Mesothelial cell of epicardium (in vitro differentiated cells): ENCODE measurements around the gene SH2D6. TPM values are rescaled to one million over a fixed set of nuclear protein-coding genes. Genes with fewer than 3 reads are reported as not detected.
A peak's percentile ranks its signal among the peaks of the same experiment; 100 is the strongest.

ENCODE experiments used
- DNase-seq, 2 experiments: peaks; one replicate each; pipeline ENCODE4 v3.0.0; 2021; ENCODE audit warnings: low spot score in 2 of 2; ENCODE audit not compliant: unreplicated experiment in 2 of 2
- H3K27ac Mint-ChIP-seq: 2 replicates; pipeline ENCODE4 v1.8.0; 2021; ENCODE audit warnings: mixed read lengths
- H3K27me3 Mint-ChIP-seq: 2 replicates; pipeline ENCODE4 v1.8.0; 2021; ENCODE audit warnings: low read depth, mixed read lengths
- H3K36me3 Mint-ChIP-seq: 2 replicates; pipeline ENCODE4 v1.8.0; 2021; ENCODE audit warnings: mixed read lengths
- H3K4me1 Mint-ChIP-seq: 2 replicates; pipeline ENCODE4 v1.8.0; 2021; ENCODE audit warnings: mixed read lengths
- H3K4me3 Mint-ChIP-seq: 2 replicates; pipeline ENCODE4 v1.8.0; 2021; ENCODE audit warnings: mild to moderate bottlenecking, moderate library complexity, mixed read lengths
- H3K9me3 Mint-ChIP-seq: 2 replicates; pipeline ENCODE4 v1.8.0; 2021; ENCODE audit warnings: mixed read lengths
- CTCF ChIP-seq: fragments of 200-600 bp; sonication (generic); IDR thresholded peaks from one replicate; pipeline ENCODE4 v1.5.0; 2021; ENCODE audit warnings: antibody characterized with exemption; ENCODE audit not compliant: unreplicated experiment
- total RNA-seq: library from RNA; stranded (reverse); gene quantifications from 3 replicates; pipeline ENCODE4 v1.2.1, GENCODE V29; 2021

SH2D6 gene
- total RNA-seq, 1 donor from 2014 or later, result 0.38 TPM

GRCh38 chr2:85434696-85435095 lies 16.2 kb downstream of the SH2D6 start:
- TF ChIP-seq CTCF, result no peak
- H3K27me3 Mint-ChIP-seq, result no peaks in the 10 kb centered on the region
- H3K9me3 Mint-ChIP-seq, result no peaks in the 10 kb centered on the region
- no peaks in the 10 kb centered on the region for H3K36me3 Mint-ChIP-seq
- peaks cover 42% of the 10 kb centered on the region for H3K4me1 Mint-ChIP-seq
- peak overlapping the region; percentile 16 for H3K27ac Mint-ChIP-seq
- DNase-seq, result no peak
- no peak overlapping the region for H3K4me3 Mint-ChIP-seq

- H3K36me3 Mint-ChIP-seq, result no peaks in the 10 kb centered on the region
- peaks cover 42% of the 10 kb centered on the region for H3K4me1 Mint-ChIP-seq
- H3K27me3 Mint-ChIP-seq, result no peaks in the 10 kb centered on the region
- no peak for TF ChIP-seq CTCF
- DNase-seq, result no peak
- no peak overlapping the region for H3K27ac Mint-ChIP-seq
- no peak overlapping the region for H3K4me3 Mint-ChIP-seq
- H3K9me3 Mint-ChIP-seq, result no peaks in the 10 kb centered on the region
These were observed 16.9 kb downstream of the SH2D6 start for GRCh38 chr2:85435220-85435958.

- peaks cover 38% of the 10 kb centered on the region for H3K4me1 Mint-ChIP-seq
- DNase-seq, result no peak
- H3K27ac Mint-ChIP-seq, result peak overlapping the region; percentile 98
- H3K4me3 Mint-ChIP-seq, result no peak overlapping the region
- no peaks in the 10 kb centered on the region for H3K27me3 Mint-ChIP-seq
- H3K36me3 Mint-ChIP-seq, result no peaks in the 10 kb centered on the region
- no peak for TF ChIP-seq CTCF
- no peaks in the 10 kb centered on the region for H3K9me3 Mint-ChIP-seq
These were observed 17.7 kb downstream of the SH2D6 start for GRCh38 chr2:85435981-85436835.

- no peak for TF ChIP-seq CTCF
- Mint-ChIP-seq H3K4me1 (peaks cover 32% of the 10 kb centered on the region), H3K27me3 (no peaks in the 10 kb centered on the region), H3K36me3 (no peaks in the 10 kb centered on the region), H3K4me3 (peak overlapping the region; percentile 64), H3K9me3 (no peaks in the 10 kb centered on the region), H3K27ac (peak overlapping the region; percentile 98)
- no peak for DNase-seq
These were observed 18.4 kb downstream of the SH2D6 start for GRCh38 chr2:85436836-85437487.

GRCh38 chr2:85437488-85438200 lies 19.1 kb downstream of the SH2D6 start:
- Mint-ChIP-seq H3K36me3 (no peaks in the 10 kb centered on the region), H3K9me3 (no peaks in the 10 kb centered on the region), H3K4me1 (peaks cover 32% of the 10 kb centered on the region), H3K27me3 (no peaks in the 10 kb centered on the region), H3K4me3 (peak overlapping the region; percentile 71), H3K27ac (peak overlapping the region; percentile 98)
- DNase-seq, result peak; percentile 56 to 82
- TF ChIP-seq CTCF, result no peak
